Measurements from ENCODE around the gene CARMIL1.

GRCh38 chr6:25476126-25476525 lies 197.0 kb downstream of the CARMIL1 start:
- no peak for TF ChIP-seq CTCF (conservative IDR thresholded peaks at IDR 0.05; ENCODE audit: low read length)
- TF ChIP-seq EZH2phosphoT487 (IDR thresholded peaks at IDR 0.05; ENCODE audit: borderline replicate concordance): no peak
